Esophagus muscularis mucosa (tissue), 4 donors: ENCODE results near the gene PKHD1. TPM values are rescaled to one million over a fixed set of nuclear protein-coding genes. Genes with fewer than 3 reads are reported as not detected.

Source experiments
- DNase-seq: peaks from one replicate; pipeline ENCODE4 v3.0.0-alpha.2; 2017; ENCODE audit errors: extremely low spot score
- H3K27ac ChIP-seq, 4 donors: fragments of 200-600 bp; sonication (generic); replicated peaks in 1 of 4; 1 replicate in 3 of 4; 2 replicates in 1 of 4; pipeline ENCODE4 v1.5.1; 2016 to 2019; ENCODE audit warnings: mild to moderate bottlenecking in 1 of 4
- H3K27me3 ChIP-seq, 4 donors: fragments of 200-600 bp; sonication (generic); one replicate each; pipeline versions ENCODE4 v1.5.1 to v1.6.0; 2016 to 2019
- H3K36me3 ChIP-seq, 4 donors: fragments of 200-600 bp; sonication (generic); one replicate each; pipeline ENCODE4 v1.5.1; 2016 to 2019
- H3K4me1 ChIP-seq, 4 donors: fragments of 200-600 bp; sonication (generic); one replicate each; pipeline ENCODE4 v1.5.1; 2016 to 2019
- H3K4me3 ChIP-seq, 4 donors: fragments of 200-600 bp; sonication (generic); 1 replicate in 2 of 4; 2 replicates in 2 of 4; pipeline ENCODE4 v1.5.1; 2016 to 2019; ENCODE audit warnings: mild to moderate bottlenecking in 4 of 4, moderate library complexity in 1 of 4
- H3K9me3 ChIP-seq, 4 donors: fragments of 200-600 bp; sonication (generic); 1 replicate in 3 of 4; 2 replicates in 1 of 4; pipeline ENCODE4 v1.5.1; 2016 to 2019
- CTCF ChIP-seq, 3 experiments: fragments of 200-600 bp in 2 of 3; fragments of 450-650 bp in 1 of 3; sonication (generic) in 2 of 3; IDR thresholded peaks; one replicate each; pipeline ENCODE4 v1.5.1; 2017 to 2019; ENCODE audit warnings: antibody characterized with exemption in 3 of 3, mild to moderate bottlenecking in 2 of 3, moderate library complexity in 1 of 3
- EP300 ChIP-seq: sonication (generic); formaldehyde crosslinking; IDR thresholded peaks from one replicate; pipeline ENCODE4 v1.6.1; 2017; ENCODE audit warnings: antibody characterized with exemption
- POLR2A ChIP-seq: fragments of 450-650 bp; IDR thresholded peaks from one replicate; pipeline ENCODE4 v1.6.1; 2017; ENCODE audit warnings: antibody characterized with exemption, moderate library complexity, mild to moderate bottlenecking, low read depth
- POLR2AphosphoS5 ChIP-seq, 2 donors: sonication (generic); formaldehyde crosslinking; IDR thresholded peaks; one replicate each; pipeline ENCODE4 v1.6.1; 2017; ENCODE audit warnings: antibody characterized with exemption in 2 of 2
- WGBS: methylation state at CpG from one replicate; pipeline ENCODE4 v1.1.5; 2018; 5-methylcytosine and 5-hydroxymethylcytosine counted together
- intact Hi-C: fragments of 100-400 bp; cut with DNase I; formaldehyde crosslinking; loops from one replicate; pipeline ENCODE4 v1.15.1; 2023
- total RNA-seq, 4 donors: library from RNA; depleted of rRNA; stranded (reverse); fragments of >200 nt; gene quantifications; one replicate each; pipeline versions ENCODE4 v1.1.0 to v1.2.1, GENCODE V29; 2016

The PKHD1 gene
- total RNA-seq, 4 donors from 2014 or later, result under 0.01 TPM; not detected in 3

GRCh38 chr6:52042141-52042885, 45.1 kb downstream of the PKHD1 start:
- intact Hi-C loops, result no loop called here
- no peaks in the 10 kb centered on the region for H3K9me3 ChIP-seq
- TF ChIP-seq POLR2AphosphoS5 (IDR thresholded peaks at IDR 0.05), result no peak
- TF ChIP-seq CTCF (IDR thresholded peaks at IDR 0.05), result no peak
- TF ChIP-seq EP300, result no peak
- no peak for TF ChIP-seq POLR2A
- peaks cover 0 to 13% (median 8%) of the 10 kb centered on the region in 4 donors for H3K4me1 ChIP-seq
- no peak overlapping the region for H3K27ac ChIP-seq
- H3K4me3 ChIP-seq, result no peak overlapping the region
- no peak for DNase-seq
- H3K36me3 ChIP-seq, result no peaks in the 10 kb centered on the region
- no peaks in the 10 kb centered on the region for H3K27me3 ChIP-seq
- WGBS, result 100% methylated on average over 2 of the region's 2 CpGs

GRCh38 chr6:52041134-52041533, 46.3 kb downstream of the PKHD1 start:
- H3K27me3 ChIP-seq, result no peaks in the 10 kb centered on the region
- intact Hi-C loops, result no loop called here
- peaks cover 0 to 3% (median 1%) of the 10 kb centered on the region in 4 donors for H3K4me1 ChIP-seq
- H3K9me3 ChIP-seq, result no peaks in the 10 kb centered on the region
- no peaks in the 10 kb centered on the region for H3K36me3 ChIP-seq
- DNase-seq, result no peak
- no peak for TF ChIP-seq POLR2A
- no peak for TF ChIP-seq CTCF (IDR thresholded peaks at IDR 0.05)
- TF ChIP-seq POLR2AphosphoS5 (IDR thresholded peaks at IDR 0.05), result no peak
- TF ChIP-seq EP300, result no peak
- H3K27ac ChIP-seq, result no peak overlapping the region
- no peak overlapping the region for H3K4me3 ChIP-seq

- no peak for DNase-seq
- H3K9me3 ChIP-seq, result peaks cover 0 to 2% (median 0%) of the 10 kb centered on the region in 4 donors
- peaks cover 0 to 14% (median 0%) of the 10 kb centered on the region in 4 donors for H3K27me3 ChIP-seq
- H3K27ac ChIP-seq, result no peak overlapping the region
- TF ChIP-seq POLR2AphosphoS5 (IDR thresholded peaks at IDR 0.05) (no peak), CTCF (IDR thresholded peaks at IDR 0.05) (no peak), POLR2A (no peak), EP300 (no peak)
- no peaks in the 10 kb centered on the region for H3K36me3 ChIP-seq
- no peaks in the 10 kb centered on the region for H3K4me1 ChIP-seq
- 39% methylated on average over 2 of the region's 2 CpGs for WGBS
- no peak overlapping the region for H3K4me3 ChIP-seq
- intact Hi-C loops, result loop anchor here (10.0 kb wide), 1 partner anchor 173 kb away; no protein-coding TSS in a partner anchor
Observed at GRCh38 chr6:52027699-52028098, 59.7 kb downstream of the PKHD1 start.

- TF ChIP-seq POLR2AphosphoS5 (IDR thresholded peaks at IDR 0.05) (no peak), EP300 (no peak), CTCF (IDR thresholded peaks at IDR 0.05) (no peak), POLR2A (no peak)
- peaks cover 0 to 18% (median 0%) of the 10 kb centered on the region in 4 donors for H3K27me3 ChIP-seq
- H3K4me3 ChIP-seq, result no peak overlapping the region
- H3K36me3 ChIP-seq, result no peaks in the 10 kb centered on the region
- WGBS, result 87% methylated on average over 12 of the region's 12 CpGs
- no peaks in the 10 kb centered on the region for H3K4me1 ChIP-seq
- no peaks in the 10 kb centered on the region for H3K9me3 ChIP-seq
- H3K27ac ChIP-seq, result no peak overlapping the region
- intact Hi-C loops, result loop anchor here (5.0 to 10.0 kb wide), 2 partner anchors 170 to 1207 kb away; partner anchors contain the start of gene TFAP2B
- no peak for DNase-seq
Observed at GRCh38 chr6:52024451-52025068, 62.9 kb downstream of the PKHD1 start.
